Mucosa of descending colon (tissue), 3 donors: ENCODE measurements around the gene COL13A1. TPM values are rescaled to one million over a fixed set of nuclear protein-coding genes. Genes with fewer than 3 reads are reported as not detected.

Source experiments
- ATAC-seq: fragments of 200-7000 bp; cut with Tn5 transposase; one replicate; pipeline ENCODE4 v1.9.1; 2020; ENCODE audit warnings: mild to moderate bottlenecking, moderate library complexity
- DNase-seq, 3 donors: peaks; one replicate each; pipeline ENCODE4 v3.0.0-alpha.2; 2020
- H3K36me3 ChIP-seq: fragments of 200-600 bp; one replicate; pipeline ENCODE4 v1.8.0; 2021; ENCODE audit warnings: low read depth, mild to moderate bottlenecking
- H3K4me1 ChIP-seq: fragments of 200-600 bp; one replicate; pipeline ENCODE4 v1.8.0; 2021; ENCODE audit warnings: low read depth, mild to moderate bottlenecking
- H3K4me3 ChIP-seq: fragments of 200-600 bp; one replicate; pipeline ENCODE4 v1.8.0; 2021; ENCODE audit warnings: mild to moderate bottlenecking
- H3K9me3 ChIP-seq: fragments of 200-600 bp; one replicate; pipeline ENCODE4 v1.8.0; 2021; ENCODE audit warnings: mild to moderate bottlenecking
- CTCF ChIP-seq: fragments of 200-600 bp; IDR thresholded peaks from one replicate; pipeline ENCODE4 v1.8.0; 2022; ENCODE audit warnings: antibody characterized with exemption, mild to moderate bottlenecking
- intact Hi-C, 2 donors: fragments of 100-400 bp; cut with DNase I in 1 of 2; cut with micrococcal nuclease in 1 of 2; formaldehyde crosslinking; loops; one replicate each; pipeline versions ENCODE4 v1.11.0 to v1.11.1; 2022; cut with DNase I, micrococcal nuclease
- total RNA-seq, 3 donors: library from RNA; stranded (reverse); fragmentation: NEBNext Ultra II Directional in 2 of 3; extraction: Animal tissue kit (Norgen Biotek cat#: 25700) in 2 of 3; gene quantifications; one replicate each; pipeline versions ENCODE4 v1.2.1 to v1.2.4, GENCODE V29; 2021 to 2023
- donor health status: DM: no; HTN: no; CAD: no; lungs with moderate emphysema.
- donor health status: DM: no; HTN: no; CAD: no.
- donor health status: DM: no; HTN: yes; CAD: no.

Gene COL13A1
- total RNA-seq, 3 donors from 2014 or later: 1.0 to 2.3 (median 1.0) TPM

- Histone ChIP-seq H3K4me1 (no peaks in the 10 kb centered on the region), H3K4me3 (no peak overlapping the region), H3K36me3 (no peaks in the 10 kb centered on the region), H3K9me3 (no peaks in the 10 kb centered on the region)
- TF ChIP-seq CTCF: no peak
- DNase-seq (no peak), ATAC-seq (peak; percentile 61)
- intact Hi-C loops: no loop called here
Measured at GRCh38 chr10:69861251-69862240, 59.8 kb downstream of the COL13A1 start.

GRCh38 chr10:69862882-69863530 is 61.3 kb downstream of the COL13A1 start:
- TF ChIP-seq CTCF: no peak
- H3K36me3 ChIP-seq: no peaks in the 10 kb centered on the region
- H3K4me1 ChIP-seq: peaks cover 7% of the 10 kb centered on the region
- ATAC-seq: no peak
- peak in 1 of 3 donors; percentile 31 for DNase-seq
- H3K9me3 ChIP-seq: no peaks in the 10 kb centered on the region
- H3K4me3 ChIP-seq: no peak overlapping the region
- intact Hi-C loops: no loop called here

- no peak for TF ChIP-seq CTCF
Measured at GRCh38 chr10:69863580-69863979, 61.9 kb downstream of the COL13A1 start.

GRCh38 chr10:69864321-69864720 is 62.6 kb downstream of the COL13A1 start:
- intact Hi-C loops: no loop called here
- Histone ChIP-seq H3K9me3 (no peaks in the 10 kb centered on the region), H3K36me3 (no peaks in the 10 kb centered on the region), H3K4me1 (peaks cover 19% of the 10 kb centered on the region), H3K4me3 (no peak overlapping the region)
- TF ChIP-seq CTCF: no peak
- no peak for ATAC-seq
- no peak for DNase-seq

More at GRCh38 chr10:69863580-69863979, 61.9 kb downstream of the COL13A1 start:
- Histone ChIP-seq H3K4me3 (no peak overlapping the region), H3K9me3 (no peaks in the 10 kb centered on the region), H3K4me1 (peaks cover 12% of the 10 kb centered on the region), H3K36me3 (no peaks in the 10 kb centered on the region)
- intact Hi-C loops: no loop called here
- DNase-seq (peak in 1 of 3 donors; percentile 5), ATAC-seq (no peak)

GRCh38 chr10:69865450-69865849 is 63.7 kb downstream of the COL13A1 start:
- Histone ChIP-seq H3K4me3 (no peak overlapping the region), H3K4me1 (peaks cover 27% of the 10 kb centered on the region), H3K9me3 (no peaks in the 10 kb centered on the region), H3K36me3 (no peaks in the 10 kb centered on the region)
- peak in 1 of 3 donors; percentile 9 for DNase-seq
- TF ChIP-seq CTCF: no peak
- intact Hi-C loops: no loop called here
- no peak for ATAC-seq
